Suprapubic skin (tissue), 3 donors: Measurements from ENCODE around the gene MFGE8.

Experiments
- CTCF ChIP-seq, 2 donors: fragments of 200-600 bp in 1 of 2; fragments of 450-650 bp in 1 of 2; sonication (generic) in 1 of 2; IDR thresholded peaks; one replicate each; pipeline ENCODE4 v1.5.1; 2016 to 2019; ENCODE audit warnings: antibody characterized with exemption in 2 of 2, mild to moderate bottlenecking in 1 of 2, moderate library complexity in 1 of 2
- EP300 ChIP-seq: sonication (generic); formaldehyde crosslinking; IDR thresholded peaks from one replicate; pipeline ENCODE4 v1.6.1; 2017; ENCODE audit warnings: antibody characterized with exemption
- POLR2A ChIP-seq, 2 donors: fragments of 450-650 bp; IDR thresholded peaks; one replicate each; pipeline ENCODE4 v1.6.1; 2017; ENCODE audit warnings: antibody characterized with exemption in 2 of 2, mild to moderate bottlenecking in 2 of 2, moderate library complexity in 2 of 2

GRCh38 chr15:88849376-88850072 is 63.7 kb downstream of the MFGE8 start:
- no peak for TF ChIP-seq CTCF (IDR thresholded peaks at IDR 0.05)
- TF ChIP-seq POLR2A (IDR thresholded peaks at IDR 0.05): no peak
- TF ChIP-seq EP300: no peak
